GM21619 (cell line): ENCODE results near the gene TIMMDC1.
A peak's percentile ranks its signal among the peaks of the same experiment; 100 is the strongest.

Experiments used
- ATAC-seq: cut with Tn5 transposase; IDR thresholded peaks from one replicate; pipeline ENCODE4 v1.9.1; 2021; ENCODE audit not compliant: unreplicated experiment

TIMMDC1 gene

GRCh38 chr3:119498186-119499011 is at the start of gene TIMMDC1:
Gene TIMMDC1 (plus strand): TSS chr3:119498547. CDS start chr3:119498734, 187 bp downstream.
- peak; percentile 99 for ATAC-seq

GRCh38 chr3:119453822-119454221 is 44.5 kb upstream of the TIMMDC1 start:
- ATAC-seq = no peak

- ATAC-seq = no peak
Observed at GRCh38 chr3:119456469-119456868, 41.9 kb upstream of the TIMMDC1 start.

- ATAC-seq = no peak
Observed at GRCh38 chr3:119457246-119457645, 41.1 kb upstream of the TIMMDC1 start.

GRCh38 chr3:119463171-119464169 is 34.9 kb upstream of the TIMMDC1 start, which contains the start of gene TMEM39A:
Gene TMEM39A (minus strand): TSS chr3:119463615. CDS start chr3:119462074, 1,541 bp downstream.
- ATAC-seq = peak; percentile 93

- no peak for ATAC-seq
Observed at GRCh38 chr3:119468041-119468440, 30.3 kb upstream of the TIMMDC1 start.

GRCh38 chr3:119469418-119470189 is 28.7 kb upstream of the TIMMDC1 start:
- no peak for ATAC-seq

GRCh38 chr3:119470866-119471265 is 27.5 kb upstream of the TIMMDC1 start:
- no peak for ATAC-seq

GRCh38 chr3:119481079-119481478 is 17.3 kb upstream of the TIMMDC1 start:
- ATAC-seq = no peak

- no peak for ATAC-seq
Observed at GRCh38 chr3:119483101-119483500, 15.2 kb upstream of the TIMMDC1 start.

GRCh38 chr3:119485563-119485962 is 12.8 kb upstream of the TIMMDC1 start:
- ATAC-seq = no peak

GRCh38 chr3:119490153-119490552 is 8.2 kb upstream of the TIMMDC1 start:
- no peak for ATAC-seq

- no peak for ATAC-seq
Observed at GRCh38 chr3:119492128-119492527, 6.2 kb upstream of the TIMMDC1 start.

- no peak for ATAC-seq
Observed at GRCh38 chr3:119492810-119493209, 5.5 kb upstream of the TIMMDC1 start.

GRCh38 chr3:119494597-119494996 is 3.8 kb upstream of the TIMMDC1 start:
- ATAC-seq = no peak

- ATAC-seq = no peak
Observed at GRCh38 chr3:119497820-119498185, 544 bp upstream of the TIMMDC1 start.

- no peak for ATAC-seq
Observed at GRCh38 chr3:119500265-119500664, 1.9 kb downstream of the TIMMDC1 start.

- no peak for ATAC-seq
Observed at GRCh38 chr3:119500901-119501300, 2.6 kb downstream of the TIMMDC1 start.

GRCh38 chr3:119506631-119507030 is 8.3 kb downstream of the TIMMDC1 start:
- no peak for ATAC-seq

GRCh38 chr3:119507404-119507803 is 9.1 kb downstream of the TIMMDC1 start:
- ATAC-seq = no peak
